ENCODE results near the gene KIF15.

GRCh38 chr3:44782891-44783290 lies 21.3 kb downstream of the KIF15 start:
- TF ChIP-seq CTCF (IDR thresholded peaks at IDR 0.05 in 4 of 5, conservative IDR thresholded peaks at IDR 0.05 in 1 of 5) (no peak), POLR2A (IDR thresholded peaks at IDR 0.05) (no peak)

Data from gastrocnemius medialis (tissue), 4 donors.